H1 (cell line): ENCODE measurements around the gene MAVS. TPM values are rescaled to one million over a fixed set of nuclear protein-coding genes. Genes with fewer than 3 reads are reported as not detected.

Experiments used
- CBX8 ChIP-seq: fragments of 300-800, 300-1000 bp; sonication (generic); IDR thresholded peaks from 2 replicates; pipeline ENCODE4 v1.7.1; 2016; ENCODE audit warnings: low read depth, low read length, borderline replicate concordance
- POLR2AphosphoS5 ChIP-seq: IDR thresholded peaks from 2 replicates; pipeline ENCODE4 v1.6.1; 2011; ENCODE audit warnings: low read depth, low read length
- POU5F1 ChIP-seq: IDR thresholded peaks from 2 replicates; pipeline ENCODE4 v1.6.1; 2011; ENCODE audit warnings: low read depth, mild to moderate bottlenecking, low read length, moderate library complexity
- USF2 ChIP-seq: IDR thresholded peaks from 2 replicates; pipeline ENCODE4 v1.6.1; 2011; ENCODE audit warnings: low read length, improper control_type of control experiment
- polyA plus RNA-seq, 7 experiments: library from polyadenylated mRNA; depleted of rRNA in 3 of 7; stranded (reverse) in 5 of 7; unstranded in 2 of 7; fragments of >200 nt in 5 of 7; fragments of 200-250 nt in 2 of 7; gene quantifications; 1 replicate in 5 of 7; 2 replicates in 1 of 7; 4 replicates in 1 of 7; pipeline versions ENCODE4 v1.2.1 to v1.2.3, GENCODE V29; 2011 to 2013; ENCODE audit warnings: missing spikeins in 2 of 7, mixed read lengths in 2 of 7
- total RNA-seq: library from RNA; stranded (reverse); fragmentation: NEBNext Ultra II Directional; extraction: Animal tissue kit (Norgen Biotek cat#: 25700); gene quantifications from 2 replicates; pipeline ENCODE4 v1.2.1, GENCODE V29; 2021

The MAVS gene
- total and polyA plus RNA-seq, 2 of the 8 experiments (the other 6 are each of a cell fraction or from before 2014, with no cell fraction given) = 9.9 to 24.3 TPM

- TF ChIP-seq POU5F1 = no peak
- TF ChIP-seq USF2 = no peak
- TF ChIP-seq CBX8 = no peak
- no peak for TF ChIP-seq POLR2AphosphoS5
Observed at GRCh38 chr20:3904224-3904623, 57.6 kb downstream of the MAVS start (continued).
